ENCODE measurements around the gene JOSD1. TPM values are rescaled to one million over a fixed set of nuclear protein-coding genes. Genes with fewer than 3 reads are reported as not detected.
A peak's percentile ranks its signal among the peaks of the same experiment; 100 is the strongest.

JOSD1 gene
- total RNA-seq, 1 experiment from 2014 or later, result 58.5 TPM

DNA sequence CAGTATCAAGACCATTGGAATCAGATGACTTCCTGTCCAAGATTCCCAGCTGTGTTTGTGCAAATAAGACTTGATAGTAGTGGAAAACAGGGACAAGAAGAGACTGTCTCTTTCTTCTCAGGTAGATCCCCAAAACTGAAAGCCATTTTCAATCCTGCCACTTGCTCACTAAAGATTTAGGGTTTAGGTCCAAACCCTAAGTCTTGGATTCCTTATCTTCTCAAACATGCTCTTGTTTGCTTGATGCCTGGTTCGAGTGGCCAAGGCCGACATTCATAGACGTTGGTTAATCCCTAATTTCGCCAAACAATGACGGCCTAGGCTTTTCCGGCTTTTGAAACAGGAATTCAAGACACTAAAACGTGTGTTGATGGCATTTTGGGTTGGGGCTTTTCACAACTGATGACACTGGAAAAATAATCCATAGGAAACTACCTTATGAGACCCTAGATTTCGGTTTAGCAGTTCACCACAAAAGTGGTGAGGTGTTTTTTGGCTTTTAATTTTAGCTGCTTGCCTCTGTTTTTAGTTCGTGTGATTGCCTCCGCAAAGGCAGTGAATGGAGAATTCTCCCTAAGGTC lies 4.0 kb upstream of the JOSD1 start:
- no TSS peak for BruUV-seq (replicated peaks)
- peak overlapping the region; percentile 90 for H3K4me3 Mint-ChIP-seq (ENCODE audit: low read depth, unreplicated experiment)
- no peak for DNase-seq
- TF ChIP-seq, protein P1, sequence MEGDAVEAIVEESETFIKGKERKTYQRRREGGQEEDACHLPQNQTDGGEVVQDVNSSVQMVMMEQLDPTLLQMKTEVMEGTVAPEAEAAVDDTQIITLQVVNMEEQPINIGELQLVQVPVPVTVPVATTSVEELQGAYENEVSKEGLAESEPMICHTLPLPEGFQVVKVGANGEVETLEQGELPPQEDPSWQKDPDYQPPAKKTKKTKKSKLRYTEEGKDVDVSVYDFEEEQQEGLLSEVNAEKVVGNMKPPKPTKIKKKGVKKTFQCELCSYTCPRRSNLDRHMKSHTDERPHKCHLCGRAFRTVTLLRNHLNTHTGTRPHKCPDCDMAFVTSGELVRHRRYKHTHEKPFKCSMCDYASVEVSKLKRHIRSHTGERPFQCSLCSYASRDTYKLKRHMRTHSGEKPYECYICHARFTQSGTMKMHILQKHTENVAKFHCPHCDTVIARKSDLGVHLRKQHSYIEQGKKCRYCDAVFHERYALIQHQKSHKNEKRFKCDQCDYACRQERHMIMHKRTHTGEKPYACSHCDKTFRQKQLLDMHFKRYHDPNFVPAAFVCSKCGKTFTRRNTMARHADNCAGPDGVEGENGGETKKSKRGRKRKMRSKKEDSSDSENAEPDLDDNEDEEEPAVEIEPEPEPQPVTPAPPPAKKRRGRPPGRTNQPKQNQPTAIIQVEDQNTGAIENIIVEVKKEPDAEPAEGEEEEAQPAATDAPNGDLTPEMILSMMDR (IDR thresholded peaks at IDR 0.05; ENCODE audit: unreplicated experiment), result no peak
- CTCF ChIA-PET, result interaction anchor here (1.6 kb wide), 1 partner anchor 8 kb away, joined by 7 read pairs; no protein-coding TSS in a partner anchor
- peaks cover 33% of the 10 kb centered on the region for H3K4me1 Mint-ChIP-seq (ENCODE audit: low read depth, unreplicated experiment)
- peaks cover 63% of the 10 kb centered on the region for H3K36me3 Mint-ChIP-seq (ENCODE audit: insufficient read depth, unreplicated experiment)
- H3K27me3 Mint-ChIP-seq (ENCODE audit: unreplicated experiment), result no peaks in the 10 kb centered on the region
- peak overlapping the region; percentile 92 for H3K27ac Mint-ChIP-seq (ENCODE audit: unreplicated experiment)
- no peaks in the 10 kb centered on the region for H3K9me3 Mint-ChIP-seq (ENCODE audit: low read depth, unreplicated experiment)
- intact Hi-C loops (cut with micrococcal nuclease; ENCODE audit: unreplicated experiment), result loop anchor here (5.0 kb wide), 1 partner anchor 48 kb away; no protein-coding TSS in a partner anchor

DNA sequence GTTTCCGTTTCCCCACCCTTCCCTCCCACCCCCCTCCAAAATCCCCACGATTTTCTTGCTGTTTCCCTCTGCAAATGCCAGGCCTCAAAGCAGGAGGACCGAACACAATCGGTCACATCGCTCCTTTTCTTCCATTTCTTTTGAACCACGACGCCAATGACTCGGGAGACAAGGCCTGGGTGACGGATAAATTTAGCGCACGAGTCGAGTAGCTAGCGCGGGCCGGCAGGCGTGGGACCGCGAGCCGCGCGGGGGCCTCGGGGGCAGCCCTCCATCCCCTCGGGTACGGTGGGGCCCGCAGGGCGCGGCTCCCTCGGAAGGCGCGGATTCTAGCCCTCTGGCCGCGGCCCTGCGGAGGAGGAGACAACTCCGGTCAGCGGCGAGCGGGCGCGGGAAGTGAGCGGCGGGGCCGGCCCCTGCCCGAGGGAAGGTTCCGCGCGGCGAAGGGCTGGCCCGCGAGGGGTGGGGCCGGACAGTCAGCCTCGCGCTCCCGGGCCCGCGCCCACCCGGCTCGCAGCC lies 414 bp downstream of the JOSD1 start:
- TF ChIP-seq, protein P1 (IDR thresholded peaks at IDR 0.05; ENCODE audit: unreplicated experiment), result no peak
- intact Hi-C loops (cut with micrococcal nuclease; ENCODE audit: unreplicated experiment), result no loop called here
- no peaks in the 10 kb centered on the region for H3K9me3 Mint-ChIP-seq (ENCODE audit: low read depth, unreplicated experiment)
- H3K27ac Mint-ChIP-seq (ENCODE audit: unreplicated experiment), result peak overlapping the region; percentile 98
- peak overlapping the region; percentile 76 for H3K4me3 Mint-ChIP-seq (ENCODE audit: low read depth, unreplicated experiment)
- DNase-seq, result peak; percentile 73
- H3K36me3 Mint-ChIP-seq (ENCODE audit: insufficient read depth, unreplicated experiment), result peaks cover 67% of the 10 kb centered on the region
- no peaks in the 10 kb centered on the region for H3K27me3 Mint-ChIP-seq (ENCODE audit: unreplicated experiment)
- H3K4me1 Mint-ChIP-seq (ENCODE audit: low read depth, unreplicated experiment), result peaks cover 32% of the 10 kb centered on the region
- CTCF ChIA-PET, result interaction anchor here (0.6 to 1.6 kb wide), 2 partner anchors 18 to 1014 kb away, joined by 3 to 8 read pairs; partner anchors contain the start of genes NOL12 and TOMM22
- BruUV-seq (replicated peaks), result no TSS peak

DNA sequence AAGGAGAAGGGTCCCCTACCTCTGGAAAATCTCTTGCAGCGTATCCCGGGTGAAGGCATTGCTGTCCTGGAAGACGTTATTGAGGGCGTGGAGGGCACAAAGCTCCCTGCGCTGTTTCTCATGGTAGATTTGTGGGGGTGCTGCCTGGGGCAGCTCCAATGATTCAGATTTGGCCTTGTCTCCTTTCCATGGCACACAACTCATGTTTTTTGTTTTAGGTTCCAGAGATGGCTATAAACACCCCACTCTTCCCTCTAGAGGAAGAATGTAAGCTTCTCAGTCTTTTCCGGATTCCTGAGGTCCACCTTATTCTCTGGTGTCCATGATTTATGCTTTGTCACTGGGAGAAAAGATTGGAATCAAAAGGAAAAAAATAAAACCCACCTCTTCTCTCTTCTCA lies 959 bp downstream of the JOSD1 start:
- TSS peak; percentile 69 for BruUV-seq (replicated peaks)
- no peak for DNase-seq

DNA sequence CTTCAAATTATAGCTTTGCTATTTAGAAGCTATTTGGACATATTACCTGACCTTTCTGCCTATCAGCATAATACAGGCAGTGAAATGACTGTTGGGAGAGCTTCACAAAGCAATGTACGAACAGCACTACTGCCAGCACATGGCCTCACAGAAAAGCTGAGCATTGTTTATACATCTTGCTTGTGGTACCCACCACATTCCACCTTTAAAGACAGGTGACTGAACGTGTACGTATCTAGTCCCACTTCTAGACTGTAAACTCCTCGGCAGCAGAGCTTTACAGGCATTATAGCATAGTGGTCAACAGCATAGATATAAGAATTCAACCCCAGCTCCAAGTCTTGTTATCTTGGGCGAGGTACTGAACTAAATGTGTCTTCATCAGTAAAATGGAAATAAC lies 1.6 kb downstream of the JOSD1 start:
- no TSS peak for BruUV-seq (replicated peaks)
- H3K27me3 Mint-ChIP-seq (ENCODE audit: unreplicated experiment), result no peaks in the 10 kb centered on the region
- TF ChIP-seq, protein P1 (IDR thresholded peaks at IDR 0.05; ENCODE audit: unreplicated experiment), result no peak
- DNase-seq, result no peak
- H3K36me3 Mint-ChIP-seq (ENCODE audit: insufficient read depth, unreplicated experiment), result peaks cover 72% of the 10 kb centered on the region
- peaks cover 35% of the 10 kb centered on the region for H3K4me1 Mint-ChIP-seq (ENCODE audit: low read depth, unreplicated experiment)
- CTCF ChIA-PET, result interaction anchor here (1.6 kb wide), 1 partner anchor 17 kb away, joined by 8 read pairs; the partner anchor contains the start of gene TOMM22
- H3K27ac Mint-ChIP-seq (ENCODE audit: unreplicated experiment), result peak overlapping the region; percentile 98
- intact Hi-C loops (cut with micrococcal nuclease; ENCODE audit: unreplicated experiment), result no loop called here
- H3K4me3 Mint-ChIP-seq (ENCODE audit: low read depth, unreplicated experiment), result peak overlapping the region; percentile 76
- no peaks in the 10 kb centered on the region for H3K9me3 Mint-ChIP-seq (ENCODE audit: low read depth, unreplicated experiment)

More for the DNA sequence above, 959 bp downstream of the JOSD1 start:
- CTCF ChIA-PET, result interaction anchor here (1.6 kb wide), 1 partner anchor 18 kb away, joined by 8 read pairs; the partner anchor contains the start of gene TOMM22
- Mint-ChIP-seq H3K27ac (ENCODE audit: unreplicated experiment) (peak overlapping the region; percentile 98), H3K4me3 (ENCODE audit: low read depth, unreplicated experiment) (peak overlapping the region; percentile 76), H3K9me3 (ENCODE audit: low read depth, unreplicated experiment) (no peaks in the 10 kb centered on the region), H3K4me1 (ENCODE audit: low read depth, unreplicated experiment) (peaks cover 32% of the 10 kb centered on the region), H3K27me3 (ENCODE audit: unreplicated experiment) (no peaks in the 10 kb centered on the region), H3K36me3 (ENCODE audit: insufficient read depth, unreplicated experiment) (peaks cover 67% of the 10 kb centered on the region)
- TF ChIP-seq, protein P1 (IDR thresholded peaks at IDR 0.05; ENCODE audit: unreplicated experiment), result no peak
- intact Hi-C loops (cut with micrococcal nuclease; ENCODE audit: unreplicated experiment), result no loop called here

Data from Calu3 (cell line).